Loucy (cell line): ENCODE data around the gene S100A3.

Experiments
- CTCF ChIP-seq: fragments of 200-600 bp; sonication (generic); conservative IDR thresholded peaks from 2 replicates; pipeline ENCODE4 v1.5.1; 2014; ENCODE audit warnings: mild to moderate bottlenecking, antibody characterized with exemption, low read length
- EZH2phosphoT487 ChIP-seq: fragments of 200-600 bp; IDR thresholded peaks from 2 replicates; pipeline ENCODE4 v1.6.1; 2018; ENCODE audit warnings: antibody characterized with exemption, mild to moderate bottlenecking, moderate library complexity, borderline replicate concordance

- TF ChIP-seq CTCF, result no peak
- no peak for TF ChIP-seq EZH2phosphoT487
Observed at GRCh38 chr1:153588482-153588881, 39.4 kb upstream of the S100A3 start.
